IMR-90 (cell line): ENCODE data around the gene FARS2. TPM values are rescaled to one million over a fixed set of nuclear protein-coding genes. Genes with fewer than 3 reads are reported as not detected.

Experiments
- ATAC-seq: fragments of 200-7000 bp; cut with Tn5 transposase; 2 replicates; pipeline ENCODE4 v1.9.1; 2020; ENCODE audit warnings: low read depth, mild to moderate bottlenecking, moderate library complexity
- BruUV-seq: library from RNA; stranded (reverse); fragments of 400-500 nt; replicated peaks from 2 replicates; lab custom pipeline; 2021; lab: Mats Ljungman, UMichigan
- CTCF ChIA-PET: fragments of 300-600 bp; formaldehyde crosslinking; extraction: SDS; loops from one replicate; lab custom pipeline; 2021; ENCODE audit warnings: antibody characterized with exemption; lab: Yijun Ruan, JAX
- POLR2A ChIA-PET: fragments of 300-600 bp; sonication (Branson Sonifier 250); formaldehyde crosslinking; loops from one replicate; lab custom pipeline; 2022; ENCODE audit warnings: antibody characterized with exemption; ENCODE audit not compliant: unreplicated experiment; lab: Charles Lee
- DNase-seq: peaks from one replicate; pipeline ENCODE4 v3.0.0; 2013
- H2AFZ ChIP-seq: replicated peaks from 2 replicates; pipeline ENCODE3; 2013; ENCODE audit warnings: low read length, mild to moderate bottlenecking; ENCODE audit not compliant: poor library complexity
- H2AK5ac ChIP-seq: 2 replicates; pipeline ENCODE4 v1.6.1; 2013; ENCODE audit warnings: low read depth, low read length, inconsistent platforms
- H2AK9ac ChIP-seq: replicated peaks from 2 replicates; pipeline ENCODE3; 2013; ENCODE audit warnings: mild to moderate bottlenecking, low read depth, low read length, moderate library complexity; ENCODE audit not compliant: poor library complexity
- H2BK120ac ChIP-seq: 2 replicates; pipeline ENCODE4 v1.6.1; 2013; ENCODE audit warnings: low read depth, low read length, inconsistent platforms
- H2BK15ac ChIP-seq: 3 replicates; pipeline ENCODE4 v1.6.1; 2013; ENCODE audit warnings: low read depth, low read length, inconsistent platforms
- H2BK20ac ChIP-seq: 2 replicates; pipeline ENCODE4 v1.6.1; 2013; ENCODE audit warnings: low read depth, mild to moderate bottlenecking, inconsistent platforms, low read length, moderate library complexity
- H2BK5ac ChIP-seq: 2 replicates; pipeline ENCODE4 v1.6.1; 2013; ENCODE audit warnings: mild to moderate bottlenecking, low read depth, low read length, inconsistent platforms; ENCODE audit not compliant: poor library complexity, severe bottlenecking
- H3K14ac ChIP-seq: replicated peaks from 2 replicates; pipeline ENCODE4 v1.6.1; 2013; ENCODE audit warnings: low read depth, low read length, inconsistent platforms
- H3K18ac ChIP-seq: 2 replicates; pipeline ENCODE4 v1.6.1; 2013; ENCODE audit warnings: low read depth, low read length, control low read depth
- H3K23ac ChIP-seq: 2 replicates; pipeline ENCODE4 v1.6.1; 2013; ENCODE audit warnings: low read depth, low read length, inconsistent platforms
- H3K27ac ChIP-seq: 2 replicates; pipeline ENCODE4 v1.5.1; 2013; ENCODE audit warnings: mild to moderate bottlenecking, control low read depth, low read length; ENCODE audit not compliant: insufficient read depth
- H3K27me3 ChIP-seq: 2 replicates; pipeline ENCODE4 v1.6.1; 2013; ENCODE audit warnings: low read length; ENCODE audit not compliant: control insufficient read depth, insufficient read depth
- H3K36me3 ChIP-seq: 2 replicates; pipeline ENCODE4 v1.6.1; 2013; ENCODE audit warnings: low read length, mixed read lengths; ENCODE audit not compliant: control insufficient read depth, insufficient read depth
- H3K4ac ChIP-seq: 2 replicates; pipeline ENCODE4 v1.6.1; 2013; ENCODE audit warnings: low read depth, low read length, inconsistent platforms
- H3K4me1 ChIP-seq: 2 replicates; pipeline ENCODE4 v1.6.1; 2013; ENCODE audit warnings: low read length, mixed read lengths; ENCODE audit not compliant: control insufficient read depth, insufficient read depth
- H3K4me2 ChIP-seq: 2 replicates; pipeline ENCODE4 v1.6.1; 2013; ENCODE audit warnings: low read depth, mild to moderate bottlenecking, control low read depth, low read length, moderate library complexity
- H3K4me3 ChIP-seq: 2 replicates; pipeline ENCODE4 v1.5.1; 2013; ENCODE audit warnings: low read depth, mild to moderate bottlenecking, control low read depth, low read length, moderate library complexity; ENCODE audit not compliant: insufficient read depth
- H3K56ac ChIP-seq: 2 replicates; pipeline ENCODE4 v1.6.1; 2013; ENCODE audit warnings: low read length, inconsistent platforms; ENCODE audit not compliant: insufficient read depth; ENCODE audit errors: extremely low read depth
- H3K79me1 ChIP-seq, 2 experiments: 2 replicates each; pipeline ENCODE4 v1.6.1; 2013; ENCODE audit warnings: low read length in 2 of 2, inconsistent platforms in 1 of 2, low read depth in 1 of 2
- H3K9ac ChIP-seq: 2 replicates; pipeline ENCODE4 v1.6.1; 2013; ENCODE audit warnings: low read depth, low read length, control low read depth
- H3K9me1 ChIP-seq: 2 replicates; pipeline ENCODE4 v1.6.1; 2013; ENCODE audit warnings: low read length, inconsistent platforms; ENCODE audit not compliant: insufficient read depth
- H3K9me3 ChIP-seq: 2 replicates; pipeline ENCODE4 v1.6.1; 2013; ENCODE audit warnings: low read length; ENCODE audit not compliant: control insufficient read depth, insufficient read depth
- H4K20me1 ChIP-seq: 2 replicates; pipeline ENCODE4 v1.6.1; 2013; ENCODE audit warnings: low read length, inconsistent platforms; ENCODE audit not compliant: insufficient read depth
- H4K5ac ChIP-seq: 2 replicates; pipeline ENCODE4 v1.6.1; 2013; ENCODE audit warnings: mild to moderate bottlenecking, low read depth, low read length, control low read depth
- H4K8ac ChIP-seq, 2 experiments: 2 replicates each; pipeline ENCODE4 v1.6.1; 2013; ENCODE audit warnings: low read depth in 2 of 2, low read length in 2 of 2, control low read depth in 1 of 2, inconsistent platforms in 1 of 2
- H4K91ac ChIP-seq: 2 replicates; pipeline ENCODE4 v1.6.1; 2013; ENCODE audit warnings: low read depth, low read length, inconsistent platforms; ENCODE audit not compliant: insufficient read depth
- CHD1 ChIP-seq: IDR thresholded peaks from 2 replicates; pipeline ENCODE4 v1.6.1; 2012; ENCODE audit warnings: low read depth, low read length, improper control_type of control experiment
- FOS ChIP-seq: fragments of 150-350 bp; IDR thresholded peaks from 2 replicates; pipeline ENCODE4 v1.6.1; 2016; ENCODE audit warnings: low read depth, low read length
- POLR2A ChIP-seq: IDR thresholded peaks from 2 replicates; pipeline ENCODE4 v1.6.1; 2012; ENCODE audit warnings: mild to moderate bottlenecking, low read depth, low read length
- SMC3 ChIP-seq: fragments of 150-350 bp; IDR thresholded peaks from 2 replicates; pipeline ENCODE4 v1.6.1; 2016; ENCODE audit warnings: low read depth, mild to moderate bottlenecking, antibody characterized with exemption, low read length, moderate library complexity
- USF2 ChIP-seq: fragments of 150-350 bp; IDR thresholded peaks from 2 replicates; pipeline ENCODE4 v1.6.1; 2017; ENCODE audit warnings: mild to moderate bottlenecking, antibody characterized with exemption, low read length, low read depth
- WGBS, 2 experiments: methylation state at CpG; one replicate each; pipeline versions ENCODE4 v1.1.5 to v1.1.7; 2013; ENCODE audit warnings: missing lambda C conversion rate in 2 of 2; ENCODE audit not compliant: insufficient read length in 1 of 2; ENCODE audit errors: extremely low coverage in 2 of 2; 5-methylcytosine and 5-hydroxymethylcytosine counted together
- dilution Hi-C: fragments of 300-500 bp; cut with HindIII; formaldehyde crosslinking; loops from one replicate; pipeline ENCODE4 v1.14.3; 2018; ENCODE audit warnings: low sequenced_read_pairs; ENCODE audit not compliant: unreplicated experiment
- in situ Hi-C: fragments of 300-500 bp; cut with MboI; formaldehyde crosslinking; loops from 3 replicates; pipeline ENCODE4 v1.14.3; 2019; ENCODE audit warnings: low sequenced_read_pairs, inconsistent platforms, mixed read lengths
- intact Hi-C: fragments of 100-400 bp; cut with micrococcal nuclease; formaldehyde crosslinking; loops from 2 replicates; pipeline ENCODE4 v1.10.0; 2022
- polyA plus RNA-seq, 3 experiments: library from polyadenylated mRNA; depleted of rRNA; stranded (reverse); fragments of >200 nt; gene quantifications; 2 replicates each; pipeline ENCODE4 v1.2.3, GENCODE V29; 2012; ENCODE audit warnings: low replicate concordance in 1 of 3
- total RNA-seq: library from RNA; depleted of rRNA; stranded (reverse); fragments of >200 nt; gene quantifications from 2 replicates; pipeline ENCODE4 v1.2.3, GENCODE V29; 2012
- TF ChIP-seq, protein P1 (sequence below): conservative IDR thresholded peaks from 2 replicates; pipeline ENCODE4 v1.5.1; 2012; ENCODE audit warnings: mild to moderate bottlenecking, low read depth, low read length, improper control_type of control experiment

Gene FARS2
- total and polyA plus RNA-seq, 2 of the 4 experiments (the other 2 are of a cell fraction) = 12.1 to 28.9 TPM

DNA sequence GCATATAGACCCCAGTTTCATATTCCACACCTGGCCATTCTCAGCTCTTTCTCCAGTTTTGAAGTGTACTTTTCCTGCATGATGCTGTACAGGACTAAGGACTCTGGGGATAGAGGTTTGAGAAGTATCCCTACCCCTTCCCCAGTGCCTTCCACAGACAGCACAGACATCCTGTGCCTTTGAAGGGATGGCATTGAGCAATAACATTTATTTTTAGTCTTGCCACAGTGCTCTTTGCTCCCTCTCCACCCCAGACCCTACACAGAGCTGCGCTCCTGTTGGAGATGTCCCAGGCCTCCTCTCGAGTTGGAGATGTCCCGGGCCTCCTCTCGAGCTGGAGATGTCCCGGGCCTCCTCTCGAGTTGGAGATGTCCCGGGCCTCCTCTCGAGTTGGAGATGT, 275.8 kb downstream of the FARS2 start:
- no peak for DNase-seq
- Histone ChIP-seq H4K8ac (no peak overlapping the region), H3K23ac (no peak overlapping the region), H2BK15ac (no peak overlapping the region), H3K56ac (no peak overlapping the region), H3K27ac (no peak overlapping the region), H3K36me3 (no peaks in the 10 kb centered on the region), H2AFZ (no peak overlapping the region), H2AK9ac (no peak overlapping the region), H4K5ac (no peak overlapping the region), H3K9ac (no peak overlapping the region), H3K14ac (no peak overlapping the region), H2AK5ac (no peak overlapping the region), H2BK20ac (no peak overlapping the region), H3K4me1 (0 out of 2 replicates have a peak, but pooled peaks cover 2% of the 10 kb centered on the region), H3K9me3 (no peaks in the 10 kb centered on the region), H3K27me3 (no peaks in the 10 kb centered on the region), H4K91ac (no peak overlapping the region), H3K4me3 (no peak overlapping the region), H3K18ac (no peak overlapping the region), H3K4me2 (no peak overlapping the region), H3K4ac (no peak overlapping the region), H2BK120ac (no peak overlapping the region), H3K79me1 (no peaks in the 10 kb centered on the region), H2BK5ac (no peak overlapping the region), H3K9me1 (no peaks in the 10 kb centered on the region; the same call in 1 of the 2 replicates), H4K20me1 (no peaks in the 10 kb centered on the region)
- intact Hi-C loops (no loop called here), in situ Hi-C loops (no loop called here), dilution Hi-C loops (no loop called here)
- CTCF ChIA-PET = no interaction called here
- POLR2A ChIA-PET = no interaction called here
- no TSS peak for BruUV-seq
- no CpG with 5 or more reads among the region's 8 CpGs for WGBS, 2 experiments
- TF ChIP-seq USF2 (no peak), CHD1 (no peak), FOS (no peak), POLR2A (no peak), SMC3 (no peak)
- TF ChIP-seq, protein P1, sequence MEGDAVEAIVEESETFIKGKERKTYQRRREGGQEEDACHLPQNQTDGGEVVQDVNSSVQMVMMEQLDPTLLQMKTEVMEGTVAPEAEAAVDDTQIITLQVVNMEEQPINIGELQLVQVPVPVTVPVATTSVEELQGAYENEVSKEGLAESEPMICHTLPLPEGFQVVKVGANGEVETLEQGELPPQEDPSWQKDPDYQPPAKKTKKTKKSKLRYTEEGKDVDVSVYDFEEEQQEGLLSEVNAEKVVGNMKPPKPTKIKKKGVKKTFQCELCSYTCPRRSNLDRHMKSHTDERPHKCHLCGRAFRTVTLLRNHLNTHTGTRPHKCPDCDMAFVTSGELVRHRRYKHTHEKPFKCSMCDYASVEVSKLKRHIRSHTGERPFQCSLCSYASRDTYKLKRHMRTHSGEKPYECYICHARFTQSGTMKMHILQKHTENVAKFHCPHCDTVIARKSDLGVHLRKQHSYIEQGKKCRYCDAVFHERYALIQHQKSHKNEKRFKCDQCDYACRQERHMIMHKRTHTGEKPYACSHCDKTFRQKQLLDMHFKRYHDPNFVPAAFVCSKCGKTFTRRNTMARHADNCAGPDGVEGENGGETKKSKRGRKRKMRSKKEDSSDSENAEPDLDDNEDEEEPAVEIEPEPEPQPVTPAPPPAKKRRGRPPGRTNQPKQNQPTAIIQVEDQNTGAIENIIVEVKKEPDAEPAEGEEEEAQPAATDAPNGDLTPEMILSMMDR = no peak
- no peak for ATAC-seq
